Caco-2 (cell line): Measurements from ENCODE around the gene MEGF11. TPM values are rescaled to one million over a fixed set of nuclear protein-coding genes. Genes with fewer than 3 reads are reported as not detected.

Experiments
- BruUV-seq: library from RNA; stranded (reverse); fragments of 400-500 nt; replicated peaks from 2 replicates; lab custom pipeline; 2021; lab: Mats Ljungman, UMichigan
- CTCF ChIA-PET: fragments of 300-600 bp; sonication (Branson Sonifier 250); formaldehyde crosslinking; loops from one replicate; lab custom pipeline; 2022; ENCODE audit warnings: antibody characterized with exemption; lab: Charles Lee
- POLR2A ChIA-PET: fragments of 300-600 bp; sonication (Branson Sonifier 250); formaldehyde crosslinking; loops from one replicate; lab custom pipeline; 2022; ENCODE audit warnings: antibody characterized with exemption; lab: Charles Lee
- DNase-seq, 2 experiments: peaks; one replicate each; pipeline versions ENCODE4 v3.0.0 to v3.0.0-alpha.2; 2020 to 2022
- H3K27me3 ChIP-seq: replicated peaks from 2 replicates; pipeline ENCODE4 v1.6.0; 2011; ENCODE audit warnings: low read length; ENCODE audit not compliant: control insufficient read depth, insufficient read depth
- H3K36me3 ChIP-seq: 2 replicates; pipeline ENCODE4 v1.5.1; 2011; ENCODE audit warnings: low read length; ENCODE audit not compliant: control insufficient read depth, insufficient read depth
- H3K4me1 ChIP-seq: fragments of 250-450 bp; sonication (Bioruptor Pico); 2 replicates; pipeline ENCODE4 v1.5.1; 2020; ENCODE audit warnings: mild to moderate bottlenecking
- H3K4me3 ChIP-seq: 2 replicates; pipeline ENCODE4 v1.5.1; 2011; ENCODE audit warnings: low read depth, mild to moderate bottlenecking, control low read depth, low read length
- H3K9me3 ChIP-seq: fragments of 250-450 bp; sonication (Bioruptor Pico); 2 replicates; pipeline ENCODE4 v1.5.1; 2020; ENCODE audit warnings: mild to moderate bottlenecking, moderate library complexity
- H3K27ac Mint-ChIP-seq: one replicate; pipeline ENCODE4 v1.8.0; 2022; ENCODE audit warnings: mixed read lengths; ENCODE audit not compliant: unreplicated experiment
- H3K27me3 Mint-ChIP-seq: one replicate; pipeline ENCODE4 v1.8.0; 2022; ENCODE audit warnings: mixed read lengths; ENCODE audit not compliant: insufficient read depth, unreplicated experiment
- H3K36me3 Mint-ChIP-seq: one replicate; pipeline ENCODE4 v1.8.0; 2022; ENCODE audit warnings: mild to moderate bottlenecking, mixed read lengths; ENCODE audit not compliant: insufficient read depth, unreplicated experiment
- H3K4me1 Mint-ChIP-seq: one replicate; pipeline ENCODE4 v1.8.0; 2022; ENCODE audit warnings: low read depth, mixed read lengths; ENCODE audit not compliant: unreplicated experiment
- H3K4me3 Mint-ChIP-seq: one replicate; pipeline ENCODE4 v1.8.0; 2022; ENCODE audit warnings: mild to moderate bottlenecking, moderate library complexity, mixed read lengths; ENCODE audit not compliant: unreplicated experiment
- H3K9me3 Mint-ChIP-seq: one replicate; pipeline ENCODE4 v1.8.0; 2022; ENCODE audit warnings: mixed read lengths; ENCODE audit not compliant: unreplicated experiment
- intact Hi-C: fragments of 100-400 bp; cut with micrococcal nuclease; formaldehyde crosslinking; loops from one replicate; pipeline ENCODE4 v1.10.0; 2022; ENCODE audit not compliant: unreplicated experiment
- total RNA-seq: library from RNA; stranded (reverse); gene quantifications from 2 replicates; pipeline ENCODE4 v1.2.3, GENCODE V29; 2022
- TF ChIP-seq, protein P1 (sequence below), 2 experiments: fragments of 200-600 bp in 1 of 2; IDR thresholded peaks; 1 replicate in 1 of 2; 2 replicates in 1 of 2; pipeline versions ENCODE4 v1.5.1 to v1.8.0; 2011 to 2022; ENCODE audit warnings: antibody characterized with exemption in 1 of 2, control low read depth in 1 of 2, inconsistent platforms in 1 of 2, low read depth in 1 of 2, low read length in 1 of 2, mild to moderate bottlenecking in 1 of 2, moderate library complexity in 1 of 2; ENCODE audit not compliant: insufficient read depth in 1 of 2, severe bottlenecking in 1 of 2, unreplicated experiment in 1 of 2

MEGF11 gene
- total RNA-seq, 1 experiment from 2014 or later = 0.66 TPM

DNA sequence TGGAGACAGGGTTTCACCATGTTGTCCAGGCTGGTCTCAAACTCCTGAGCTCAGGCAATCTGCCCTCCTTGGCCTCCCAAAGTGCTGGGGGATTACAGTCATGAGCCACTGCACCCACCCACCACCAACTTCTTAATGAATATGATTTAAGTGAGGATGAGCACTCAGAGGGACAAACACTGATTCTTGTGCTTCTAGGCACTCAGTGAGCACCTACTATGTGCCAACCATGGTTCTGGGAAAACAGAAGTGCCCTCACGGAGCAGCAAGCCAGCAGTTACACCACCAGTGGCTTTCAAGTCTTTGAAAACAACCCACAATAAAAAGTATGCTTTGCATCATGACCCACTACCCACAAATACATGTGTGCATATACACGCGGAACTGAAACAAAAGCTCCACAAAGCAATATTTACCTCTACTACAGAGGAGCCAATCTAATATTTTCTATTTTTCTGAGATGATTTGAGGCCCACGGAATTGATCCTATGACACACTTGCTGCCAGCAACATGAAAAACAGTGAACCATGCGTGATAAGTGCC lies 91.9 kb downstream of the MEGF11 start:
- Mint-ChIP-seq H3K27ac (no peak overlapping the region), H3K27me3 (peaks cover 32% of the 10 kb centered on the region), H3K4me1 (no peaks in the 10 kb centered on the region), H3K36me3 (no peaks in the 10 kb centered on the region), H3K4me3 (no peak overlapping the region), H3K9me3 (no peaks in the 10 kb centered on the region)
- no TSS peak for BruUV-seq
- intact Hi-C loops = no loop called here
- H3K9me3 ChIP-seq = no peaks in the 10 kb centered on the region
- POLR2A ChIA-PET = no interaction called here
- H3K36me3 ChIP-seq = no peaks in the 10 kb centered on the region
- no peak for DNase-seq
- H3K27me3 ChIP-seq = no peaks in the 10 kb centered on the region
- CTCF ChIA-PET = no interaction called here
- H3K4me1 ChIP-seq = no peaks in the 10 kb centered on the region
- no peak overlapping the region for H3K4me3 ChIP-seq
- TF ChIP-seq, protein P1, sequence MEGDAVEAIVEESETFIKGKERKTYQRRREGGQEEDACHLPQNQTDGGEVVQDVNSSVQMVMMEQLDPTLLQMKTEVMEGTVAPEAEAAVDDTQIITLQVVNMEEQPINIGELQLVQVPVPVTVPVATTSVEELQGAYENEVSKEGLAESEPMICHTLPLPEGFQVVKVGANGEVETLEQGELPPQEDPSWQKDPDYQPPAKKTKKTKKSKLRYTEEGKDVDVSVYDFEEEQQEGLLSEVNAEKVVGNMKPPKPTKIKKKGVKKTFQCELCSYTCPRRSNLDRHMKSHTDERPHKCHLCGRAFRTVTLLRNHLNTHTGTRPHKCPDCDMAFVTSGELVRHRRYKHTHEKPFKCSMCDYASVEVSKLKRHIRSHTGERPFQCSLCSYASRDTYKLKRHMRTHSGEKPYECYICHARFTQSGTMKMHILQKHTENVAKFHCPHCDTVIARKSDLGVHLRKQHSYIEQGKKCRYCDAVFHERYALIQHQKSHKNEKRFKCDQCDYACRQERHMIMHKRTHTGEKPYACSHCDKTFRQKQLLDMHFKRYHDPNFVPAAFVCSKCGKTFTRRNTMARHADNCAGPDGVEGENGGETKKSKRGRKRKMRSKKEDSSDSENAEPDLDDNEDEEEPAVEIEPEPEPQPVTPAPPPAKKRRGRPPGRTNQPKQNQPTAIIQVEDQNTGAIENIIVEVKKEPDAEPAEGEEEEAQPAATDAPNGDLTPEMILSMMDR (IDR thresholded peaks at IDR 0.05; ENCODE audit: insufficient read depth in 1 of 2, low read depth in 1 of 2, low read length in 1 of 2, severe bottlenecking in 1 of 2, unreplicated experiment in 1 of 2) = no peak

DNA sequence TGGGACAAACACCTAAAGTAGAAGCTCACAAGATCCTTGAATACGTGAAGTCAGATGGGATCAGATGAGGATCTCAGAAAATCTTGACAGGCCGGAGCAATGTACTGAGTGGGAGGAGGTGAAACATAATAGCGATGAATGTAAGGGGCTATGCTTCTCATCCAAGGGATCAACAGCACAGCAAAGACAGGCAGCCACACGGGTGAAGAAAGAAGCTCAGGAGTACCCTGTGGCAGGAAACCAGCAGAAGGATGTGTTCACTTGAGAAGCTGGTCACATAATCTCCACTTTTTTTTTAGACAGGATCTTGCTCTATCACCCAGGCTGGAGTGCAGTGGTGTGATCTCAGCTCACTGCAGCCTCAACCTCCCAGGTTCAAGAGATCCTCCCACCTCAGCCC lies 92.4 kb downstream of the MEGF11 start:
- Histone ChIP-seq H3K27me3 (no peaks in the 10 kb centered on the region; the same call in 1 of the 2 replicates), H3K9me3 (no peaks in the 10 kb centered on the region), H3K4me3 (no peak overlapping the region), H3K36me3 (no peaks in the 10 kb centered on the region), H3K4me1 (no peaks in the 10 kb centered on the region)
- Mint-ChIP-seq H3K27ac (no peak overlapping the region), H3K36me3 (no peaks in the 10 kb centered on the region), H3K9me3 (no peaks in the 10 kb centered on the region), H3K4me3 (no peak overlapping the region), H3K27me3 (peaks cover 29% of the 10 kb centered on the region), H3K4me1 (no peaks in the 10 kb centered on the region)
- DNase-seq = no peak
- TF ChIP-seq, protein P1 (IDR thresholded peaks at IDR 0.05; ENCODE audit: insufficient read depth in 1 of 2, low read depth in 1 of 2, low read length in 1 of 2, severe bottlenecking in 1 of 2, unreplicated experiment in 1 of 2) = no peak
- ChIA-PET POLR2A (interaction anchor here (0.5 kb wide), 1 partner anchor 188 kb away, joined by 3 read pairs; no protein-coding TSS in a partner anchor), CTCF (interaction anchor here (0.7 kb wide), 1 partner anchor 292 kb away, joined by 3 read pairs; the partner anchor contains the start of gene RAB11A)
- intact Hi-C loops = no loop called here
- no TSS peak for BruUV-seq

DNA sequence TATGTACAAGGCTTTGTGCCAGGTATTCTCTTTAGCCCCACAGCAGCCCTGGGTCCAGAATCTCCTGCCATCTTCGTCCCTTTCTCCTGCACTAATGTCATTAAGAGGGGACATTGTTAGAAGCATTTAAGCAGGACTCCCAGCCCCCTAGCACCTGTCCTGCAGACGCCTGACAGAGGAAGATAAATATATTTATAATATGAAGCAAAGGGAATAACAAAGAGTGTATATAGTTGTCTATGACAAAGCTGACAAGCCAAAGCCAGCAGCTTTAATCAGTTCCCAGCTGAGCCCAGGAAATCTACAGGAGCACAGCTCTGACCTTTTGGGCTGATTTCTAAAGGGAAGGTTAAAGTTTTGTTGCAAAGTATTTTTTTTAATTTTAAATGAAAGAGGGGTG lies 96.0 kb downstream of the MEGF11 start:
- Histone ChIP-seq H3K9me3 (no peaks in the 10 kb centered on the region), H3K27me3 (no peaks in the 10 kb centered on the region; the same call in none of the 2 replicates), H3K4me3 (no peak overlapping the region), H3K4me1 (no peaks in the 10 kb centered on the region), H3K36me3 (no peaks in the 10 kb centered on the region)
- POLR2A ChIA-PET = no interaction called here
- intact Hi-C loops = no loop called here
- Mint-ChIP-seq H3K4me1 (no peaks in the 10 kb centered on the region), H3K36me3 (no peaks in the 10 kb centered on the region), H3K27me3 (peaks cover 35% of the 10 kb centered on the region), H3K9me3 (no peaks in the 10 kb centered on the region), H3K27ac (no peak overlapping the region), H3K4me3 (no peak overlapping the region)
- CTCF ChIA-PET = no interaction called here
- TF ChIP-seq, protein P1 (IDR thresholded peaks at IDR 0.05; ENCODE audit: insufficient read depth in 1 of 2, low read depth in 1 of 2, low read length in 1 of 2, severe bottlenecking in 1 of 2, unreplicated experiment in 1 of 2) = no peak
- DNase-seq = no peak
- no TSS peak for BruUV-seq
